ENCODE results near the gene RGS6.
"Not testable (repeated sequence)": the region's sequence is repeated elsewhere in the genome, so short reads cannot be mapped to it uniquely, and the experiment has no call there.

RGS6 gene

GRCh38 chr14:72476657-72477499 lies 544.6 kb downstream of the RGS6 start:
- Histone ChIP-seq H3K36me3 (ENCODE audit: control insufficient read depth, insufficient read depth, low read length) (no peaks in the 10 kb centered on the region), H3K27me3 (replicated peaks; ENCODE audit: control insufficient read depth, insufficient read depth, low read length) (no peaks in the 10 kb centered on the region), H3K4me3 (replicated peaks; ENCODE audit: low read depth, low read length) (no peak overlapping the region; the same call in 1 of the 2 replicates)
- TF ChIP-seq, protein P1, sequence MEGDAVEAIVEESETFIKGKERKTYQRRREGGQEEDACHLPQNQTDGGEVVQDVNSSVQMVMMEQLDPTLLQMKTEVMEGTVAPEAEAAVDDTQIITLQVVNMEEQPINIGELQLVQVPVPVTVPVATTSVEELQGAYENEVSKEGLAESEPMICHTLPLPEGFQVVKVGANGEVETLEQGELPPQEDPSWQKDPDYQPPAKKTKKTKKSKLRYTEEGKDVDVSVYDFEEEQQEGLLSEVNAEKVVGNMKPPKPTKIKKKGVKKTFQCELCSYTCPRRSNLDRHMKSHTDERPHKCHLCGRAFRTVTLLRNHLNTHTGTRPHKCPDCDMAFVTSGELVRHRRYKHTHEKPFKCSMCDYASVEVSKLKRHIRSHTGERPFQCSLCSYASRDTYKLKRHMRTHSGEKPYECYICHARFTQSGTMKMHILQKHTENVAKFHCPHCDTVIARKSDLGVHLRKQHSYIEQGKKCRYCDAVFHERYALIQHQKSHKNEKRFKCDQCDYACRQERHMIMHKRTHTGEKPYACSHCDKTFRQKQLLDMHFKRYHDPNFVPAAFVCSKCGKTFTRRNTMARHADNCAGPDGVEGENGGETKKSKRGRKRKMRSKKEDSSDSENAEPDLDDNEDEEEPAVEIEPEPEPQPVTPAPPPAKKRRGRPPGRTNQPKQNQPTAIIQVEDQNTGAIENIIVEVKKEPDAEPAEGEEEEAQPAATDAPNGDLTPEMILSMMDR (IDR thresholded peaks at IDR 0.05; ENCODE audit: insufficient read depth, low read length, poor library complexity, severe bottlenecking), result no peak
- DNase-seq (ENCODE audit: extremely low read depth, insufficient read length), result peak; percentile 86

DNA sequence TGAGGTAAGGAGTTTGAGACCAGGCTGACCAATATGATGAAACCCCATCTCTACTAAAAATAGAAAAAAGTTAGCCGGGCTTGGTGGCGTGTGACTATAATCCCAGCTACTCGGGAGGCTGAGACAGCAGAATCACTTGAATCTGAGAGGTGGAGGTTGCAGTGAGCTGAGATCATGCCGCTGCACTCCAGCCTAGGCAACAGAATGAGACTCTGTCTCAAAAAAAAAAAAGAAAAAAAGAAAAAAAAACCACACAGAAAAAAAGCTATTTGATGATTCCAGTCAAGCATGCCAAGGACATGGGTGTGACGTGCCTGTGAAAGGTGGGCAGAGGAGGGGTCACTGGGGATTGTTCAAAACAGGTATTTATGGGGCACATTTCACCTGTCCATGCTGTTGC lies 545.3 kb downstream of the RGS6 start:
- not testable (repeated sequence) for H3K36me3 ChIP-seq (ENCODE audit: control insufficient read depth, insufficient read depth, low read length); DNase-seq (ENCODE audit: extremely low read depth, insufficient read length); H3K27me3 ChIP-seq (replicated peaks; ENCODE audit: control insufficient read depth, insufficient read depth, low read length); H3K4me3 ChIP-seq (replicated peaks; ENCODE audit: low read depth, low read length)

DNA sequence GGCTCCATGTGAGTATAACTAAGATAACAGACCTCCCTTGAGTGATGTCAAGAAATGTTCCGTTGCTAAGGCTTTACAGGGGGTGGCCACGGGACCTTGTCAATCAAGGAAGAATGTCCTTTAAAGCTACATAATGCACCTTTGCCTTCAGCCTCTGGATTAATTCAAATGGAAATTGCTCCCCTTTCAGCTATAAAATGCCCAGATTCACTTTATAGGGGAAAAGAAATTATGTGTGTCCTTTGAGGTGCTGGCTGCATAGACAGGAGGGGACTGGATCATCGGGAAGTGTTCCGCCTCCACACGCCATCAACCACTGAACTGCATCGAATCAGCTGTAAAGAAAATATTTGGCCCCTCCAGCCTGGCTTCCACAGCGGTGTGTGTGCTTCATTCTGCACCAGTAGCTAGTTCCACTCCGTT lies 546.3 kb downstream of the RGS6 start:
- Histone ChIP-seq H3K27me3 (replicated peaks; ENCODE audit: control insufficient read depth, insufficient read depth, low read length) (no peaks in the 10 kb centered on the region), H3K36me3 (ENCODE audit: control insufficient read depth, insufficient read depth, low read length) (no peaks in the 10 kb centered on the region), H3K4me3 (replicated peaks; ENCODE audit: low read depth, low read length) (no peak overlapping the region)
- TF ChIP-seq, protein P1 (IDR thresholded peaks at IDR 0.05; ENCODE audit: insufficient read depth, low read length, poor library complexity, severe bottlenecking), result no peak
- no peak for DNase-seq (ENCODE audit: extremely low read depth, insufficient read length)

DNA sequence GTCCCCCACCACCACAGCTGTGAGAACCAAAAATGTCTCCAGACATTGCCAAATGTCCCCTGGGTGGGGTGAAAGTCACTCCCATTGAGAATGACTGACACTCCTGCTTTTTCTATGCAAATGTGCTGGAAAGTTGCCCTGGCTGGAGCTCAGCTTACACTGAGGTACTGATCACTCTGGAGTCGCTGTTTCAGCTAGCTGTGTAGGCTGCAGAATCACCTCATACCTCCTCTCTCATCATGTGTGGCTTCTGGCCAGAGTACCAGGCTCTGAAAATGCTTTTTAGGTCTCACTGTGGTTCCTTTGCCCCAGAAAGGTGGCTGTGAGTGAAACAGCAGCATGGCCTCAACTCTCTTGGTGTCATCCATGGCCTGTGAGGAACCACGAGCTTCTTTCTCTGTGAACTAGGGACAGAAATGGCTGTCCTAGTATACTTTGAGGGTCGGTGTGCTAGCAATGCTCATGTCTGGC lies 547.3 kb downstream of the RGS6 start:
- Histone ChIP-seq H3K4me3 (replicated peaks; ENCODE audit: low read depth, low read length) (no peak overlapping the region), H3K36me3 (ENCODE audit: control insufficient read depth, insufficient read depth, low read length) (no peaks in the 10 kb centered on the region), H3K27me3 (replicated peaks; ENCODE audit: control insufficient read depth, insufficient read depth, low read length) (no peaks in the 10 kb centered on the region)
- no peak for DNase-seq (ENCODE audit: extremely low read depth, insufficient read length)
- TF ChIP-seq, protein P1 (IDR thresholded peaks at IDR 0.05; ENCODE audit: insufficient read depth, low read length, poor library complexity, severe bottlenecking), result no peak

DNA sequence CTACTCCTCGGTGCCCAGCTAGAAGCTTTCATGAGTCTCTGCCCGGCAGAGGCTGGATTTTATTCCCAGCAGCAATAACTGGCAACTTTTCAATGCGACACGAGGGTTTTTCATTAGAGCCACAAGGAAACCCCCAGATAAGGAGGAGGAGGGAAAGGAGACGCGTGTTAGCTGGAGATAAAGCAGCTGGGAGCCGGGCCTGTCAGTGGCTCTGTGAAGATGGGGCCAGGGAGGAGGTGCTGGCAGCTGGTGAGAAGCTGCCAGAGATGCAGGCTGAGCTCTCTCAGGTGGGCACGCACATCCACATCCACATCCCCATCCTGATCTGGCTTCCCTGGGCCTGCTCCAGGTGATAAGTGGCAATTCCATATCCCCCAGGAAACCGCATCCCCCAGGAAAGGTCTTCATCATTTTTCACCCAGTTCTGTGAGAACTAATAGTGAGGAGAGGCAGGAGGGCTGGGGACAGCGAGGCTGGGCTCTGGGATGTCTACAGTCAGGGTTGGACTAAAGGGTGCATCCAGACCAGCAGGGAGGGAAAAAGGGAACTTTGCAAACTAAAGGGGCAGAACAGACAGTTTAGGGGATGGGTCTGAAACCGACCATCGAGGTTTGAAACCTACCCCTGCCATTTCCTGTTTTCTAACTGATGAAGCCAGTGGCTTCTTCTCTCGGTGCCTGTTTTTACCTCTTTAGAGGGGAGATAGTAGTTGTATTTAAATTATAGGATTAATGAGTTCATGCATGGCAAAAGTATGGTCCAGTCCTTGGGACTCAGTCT lies 548.4 kb downstream of the RGS6 start:
- no peaks in the 10 kb centered on the region for H3K36me3 ChIP-seq (ENCODE audit: control insufficient read depth, insufficient read depth, low read length)
- no peaks in the 10 kb centered on the region for H3K27me3 ChIP-seq (replicated peaks; ENCODE audit: control insufficient read depth, insufficient read depth, low read length)
- no peak overlapping the region for H3K4me3 ChIP-seq (replicated peaks; ENCODE audit: low read depth, low read length)
- TF ChIP-seq, protein P1 (IDR thresholded peaks at IDR 0.05; ENCODE audit: insufficient read depth, low read length, poor library complexity, severe bottlenecking), result no peak
- DNase-seq (ENCODE audit: extremely low read depth, insufficient read length), result no peak

GRCh38 chr14:72483311-72483710 lies 551.1 kb downstream of the RGS6 start:
- Histone ChIP-seq H3K27me3 (replicated peaks; ENCODE audit: control insufficient read depth, insufficient read depth, low read length) (no peaks in the 10 kb centered on the region), H3K36me3 (ENCODE audit: control insufficient read depth, insufficient read depth, low read length) (peaks cover 1% of the 10 kb centered on the region; the same call in 1 of the 2 replicates), H3K4me3 (replicated peaks; ENCODE audit: low read depth, low read length) (no peak overlapping the region)
- DNase-seq (ENCODE audit: extremely low read depth, insufficient read length), result no peak
- TF ChIP-seq, protein P1 (IDR thresholded peaks at IDR 0.05; ENCODE audit: insufficient read depth, low read length, poor library complexity, severe bottlenecking), result no peak
